Nephron progenitor cell (in vitro differentiated cells): Measurements from ENCODE around the gene ZNF782.

Source experiments
- DNase-seq: peaks from one replicate; pipeline ENCODE4 v3.0.0; 2021
- H3K27ac Mint-ChIP-seq: 2 replicates; pipeline ENCODE4 v1.8.0; 2021; ENCODE audit warnings: mild to moderate bottlenecking, moderate library complexity, mixed read lengths
- H3K27me3 Mint-ChIP-seq: 2 replicates; pipeline ENCODE4 v1.8.0; 2021; ENCODE audit warnings: mild to moderate bottlenecking, low read depth, mixed read lengths; ENCODE audit not compliant: poor library complexity
- H3K36me3 Mint-ChIP-seq: 2 replicates; pipeline ENCODE4 v1.8.0; 2021; ENCODE audit warnings: low read depth, mixed read lengths
- H3K4me1 Mint-ChIP-seq: 2 replicates; pipeline ENCODE4 v1.8.0; 2021; ENCODE audit warnings: mixed read lengths
- H3K4me3 Mint-ChIP-seq: 2 replicates; pipeline ENCODE4 v1.8.0; 2021; ENCODE audit warnings: mild to moderate bottlenecking, moderate library complexity, mixed read lengths
- H3K9me3 Mint-ChIP-seq: 2 replicates; pipeline ENCODE4 v1.8.0; 2021; ENCODE audit warnings: mild to moderate bottlenecking, moderate library complexity, mixed read lengths
- CTCF ChIP-seq: fragments of 200-600 bp; sonication (generic); IDR thresholded peaks from 2 replicates; pipeline ENCODE4 v1.5.0; 2021; ENCODE audit warnings: antibody characterized with exemption

The ZNF782 gene

DNA sequence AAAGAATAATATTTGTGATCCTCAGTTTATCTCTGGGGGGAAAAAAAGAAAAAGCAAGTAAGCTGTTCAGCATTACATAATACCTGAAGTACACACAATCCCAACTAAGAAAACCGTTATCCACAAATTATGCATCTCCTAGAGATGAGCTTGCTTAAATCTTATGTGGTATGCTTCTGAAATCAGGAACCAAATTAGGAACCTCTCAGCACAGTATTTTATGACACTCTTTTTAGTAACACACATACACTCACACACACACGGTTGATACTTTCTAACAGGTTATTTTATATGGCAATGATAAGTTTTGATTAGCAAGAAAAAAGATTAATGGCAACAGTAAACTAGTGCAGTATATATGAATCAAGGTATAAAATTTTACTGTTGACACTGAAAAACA lies 75.2 kb downstream of the ZNF782 start:
- H3K27me3 Mint-ChIP-seq, result peaks cover 9% of the 10 kb centered on the region
- no peak overlapping the region for H3K27ac Mint-ChIP-seq
- no peak for TF ChIP-seq CTCF
- H3K4me3 Mint-ChIP-seq, result peak overlapping the region; percentile 95
- peaks cover 15% of the 10 kb centered on the region for H3K4me1 Mint-ChIP-seq
- no peak for DNase-seq
- peaks cover 58% of the 10 kb centered on the region for H3K36me3 Mint-ChIP-seq
- H3K9me3 Mint-ChIP-seq, result peaks cover 36% of the 10 kb centered on the region

DNA sequence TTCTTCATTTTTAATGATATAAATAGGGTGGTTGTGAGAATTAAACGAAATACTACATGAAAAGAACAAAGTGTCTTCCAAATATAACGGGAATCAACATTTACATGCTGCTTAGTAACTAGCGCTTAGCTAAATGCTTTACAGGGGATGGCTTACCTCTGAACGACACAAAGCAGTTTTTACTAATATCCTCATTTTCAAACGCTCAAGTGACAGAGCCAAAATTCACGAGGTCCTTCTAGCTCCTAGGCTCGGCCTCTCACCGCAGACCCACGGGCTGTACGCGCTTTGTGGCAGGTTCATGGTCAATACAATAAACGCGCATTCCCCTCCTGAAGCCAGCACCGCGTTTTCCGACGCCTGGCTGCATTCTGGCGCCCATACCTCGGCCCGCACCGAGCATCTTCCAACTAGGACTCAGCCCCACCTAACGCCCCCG lies 76.9 kb downstream of the ZNF782 start:
- Mint-ChIP-seq H3K27ac (peak overlapping the region; percentile 25), H3K4me1 (peaks cover 15% of the 10 kb centered on the region), H3K4me3 (peak overlapping the region; percentile 95), H3K9me3 (peaks cover 35% of the 10 kb centered on the region), H3K27me3 (peaks cover 5% of the 10 kb centered on the region), H3K36me3 (peaks cover 59% of the 10 kb centered on the region)
- no peak for TF ChIP-seq CTCF
- DNase-seq, result no peak

DNA sequence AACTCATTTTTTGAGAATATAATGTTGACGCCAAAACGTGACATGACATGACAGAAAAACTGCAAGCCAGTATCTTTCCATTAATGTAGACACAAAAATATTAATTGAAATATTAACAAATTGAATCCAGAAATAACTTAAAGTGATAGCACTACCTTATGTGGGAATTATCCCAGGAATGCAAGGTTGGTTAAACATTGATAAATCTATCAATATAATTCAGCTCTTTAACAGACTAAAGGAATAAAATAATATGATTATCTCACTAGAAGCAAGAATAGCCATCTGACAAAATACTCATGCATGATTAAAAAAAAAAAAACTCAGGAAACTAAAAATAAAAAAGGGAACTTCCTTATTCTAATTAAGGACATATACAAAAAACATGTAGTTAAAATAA lies 83.2 kb downstream of the ZNF782 start:
- no peak overlapping the region for H3K4me3 Mint-ChIP-seq
- no peak overlapping the region for H3K27ac Mint-ChIP-seq
- H3K27me3 Mint-ChIP-seq, result no peaks in the 10 kb centered on the region
- DNase-seq, result no peak
- peaks cover 100% of the 10 kb centered on the region for H3K36me3 Mint-ChIP-seq
- TF ChIP-seq CTCF, result no peak
- peaks cover 82% of the 10 kb centered on the region for H3K9me3 Mint-ChIP-seq
- no peaks in the 10 kb centered on the region for H3K4me1 Mint-ChIP-seq

GRCh38 chr9:96769989-96770388 lies 84.3 kb downstream of the ZNF782 start:
- H3K27me3 Mint-ChIP-seq, result no peaks in the 10 kb centered on the region
- H3K4me1 Mint-ChIP-seq, result no peaks in the 10 kb centered on the region
- H3K36me3 Mint-ChIP-seq, result peaks cover 100% of the 10 kb centered on the region
- no peak for DNase-seq
- H3K4me3 Mint-ChIP-seq, result no peak overlapping the region
- peaks cover 93% of the 10 kb centered on the region for H3K9me3 Mint-ChIP-seq
- no peak for TF ChIP-seq CTCF
- no peak overlapping the region for H3K27ac Mint-ChIP-seq
